Astrocyte of the hippocampus (primary cell): ENCODE measurements around the gene IGSF10.

Experiments
- DNase-seq: peaks from one replicate; pipeline ENCODE4 v3.0.0; 2011; ENCODE audit warnings: low read depth, low spot score

The IGSF10 gene

DNA sequence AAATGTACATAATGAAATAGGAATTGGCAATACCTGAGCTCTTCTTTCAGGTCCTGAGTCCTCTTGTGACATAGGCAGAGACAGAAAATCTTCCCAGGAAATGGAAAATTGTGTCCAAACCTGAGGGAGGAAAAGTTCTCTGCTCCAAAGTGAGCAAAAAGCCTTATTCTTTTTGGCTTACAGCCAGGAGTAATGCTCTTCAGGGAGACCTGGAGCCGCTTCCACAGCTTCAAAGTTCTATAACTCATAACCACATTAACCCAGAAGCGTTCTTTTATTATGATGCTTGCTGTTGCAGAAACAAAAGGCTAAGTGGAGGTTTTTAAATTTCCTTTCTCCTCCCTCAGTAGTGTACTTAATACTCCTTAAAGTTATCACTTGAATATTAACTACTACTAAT is 633 bp downstream of the IGSF10 start:
- no peak for DNase-seq

DNA sequence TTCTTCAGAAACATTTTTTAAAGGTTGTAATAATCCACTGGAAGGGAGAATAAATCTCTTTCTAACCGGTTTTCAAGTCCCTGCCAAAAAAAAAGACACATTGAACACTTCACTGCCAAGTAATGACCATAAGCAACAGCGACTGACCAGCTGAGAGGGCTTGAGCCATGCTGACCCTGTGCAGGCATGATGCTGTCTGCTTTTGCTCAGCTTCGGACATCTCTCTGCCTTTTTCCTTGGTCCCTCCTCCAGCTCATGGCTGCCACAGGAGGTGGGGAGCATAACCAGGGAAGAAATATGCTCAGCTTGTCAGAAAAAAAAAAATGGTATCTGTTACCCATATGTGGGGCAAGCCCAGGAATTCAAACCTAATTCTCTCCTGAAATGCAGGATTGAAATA is 1.5 kb downstream of the IGSF10 start:
- no peak for DNase-seq

DNA sequence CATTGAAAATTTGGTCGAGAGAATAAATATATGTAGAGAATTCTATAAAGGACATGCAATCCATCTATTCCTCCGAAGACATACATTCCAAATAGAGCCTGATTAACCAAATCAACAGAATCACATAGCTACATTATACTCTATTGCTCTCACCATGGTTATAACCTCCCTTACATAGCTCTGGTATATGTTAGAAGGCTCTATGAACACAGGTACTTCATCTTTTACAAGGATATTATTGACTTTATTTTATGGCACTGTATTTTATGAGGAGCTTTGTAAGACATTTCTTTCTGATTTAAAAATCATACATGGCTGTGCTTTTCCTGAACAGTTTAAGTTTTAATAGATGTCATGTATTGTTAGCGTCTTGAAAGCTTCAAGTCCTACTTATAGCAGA is 4.8 kb downstream of the IGSF10 start:
- DNase-seq, result no peak

DNA sequence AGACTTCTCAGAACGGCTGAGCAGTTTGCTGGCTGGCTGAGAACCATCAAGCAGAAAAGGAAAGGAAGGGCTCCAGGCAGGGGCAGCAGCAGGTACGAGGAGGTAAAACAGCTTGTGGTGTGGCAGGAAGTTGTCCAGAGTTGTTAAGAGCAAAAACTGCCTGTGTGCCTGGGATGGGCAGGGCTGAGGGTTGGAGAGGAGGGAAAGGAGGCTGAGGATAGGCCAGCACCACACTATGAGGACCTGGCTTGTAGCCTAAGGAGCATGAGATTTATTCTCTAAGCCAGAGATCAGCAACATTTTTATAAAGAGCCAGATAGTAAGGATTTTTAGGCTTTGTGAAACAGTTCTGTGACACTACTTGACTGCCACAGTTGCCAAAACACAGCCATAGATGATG is 8.0 kb downstream of the IGSF10 start:
- no peak for DNase-seq

DNA sequence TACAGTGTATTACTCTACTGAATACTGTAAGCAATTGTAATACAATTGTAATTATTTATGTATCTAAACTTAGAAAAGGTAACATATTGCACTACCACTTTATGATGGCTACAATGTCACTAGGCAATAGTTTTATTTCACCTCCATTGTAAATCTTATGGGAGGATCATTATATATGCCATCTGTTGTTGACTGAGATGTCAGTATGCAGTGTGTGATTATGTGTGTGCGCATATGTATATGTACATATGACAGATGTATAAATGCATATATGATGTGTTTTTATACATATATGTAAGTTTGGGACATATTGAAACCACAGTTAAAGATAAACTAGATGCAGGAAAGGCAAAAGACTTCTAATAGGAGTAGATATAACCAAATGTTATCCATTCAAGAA is 8.5 kb downstream of the IGSF10 start:
- DNase-seq, result no peak

DNA sequence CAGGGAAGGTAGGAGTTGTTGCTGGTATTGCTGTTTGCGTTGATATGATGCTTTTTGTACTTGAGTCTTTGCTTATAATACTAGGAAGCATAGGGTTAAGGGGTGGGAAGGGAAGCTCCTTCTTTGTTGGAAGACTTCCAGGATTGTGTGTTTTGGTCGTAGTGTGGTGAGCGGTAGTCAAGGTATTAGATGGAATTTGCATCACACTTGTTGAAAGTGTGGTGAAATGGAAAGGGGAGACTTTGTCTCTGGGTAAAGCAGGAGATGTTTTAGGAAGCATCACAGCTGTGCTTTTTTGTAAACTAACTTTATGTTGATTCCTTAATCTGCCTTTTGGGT is 14.9 kb downstream of the IGSF10 start:
- no peak for DNase-seq

DNA sequence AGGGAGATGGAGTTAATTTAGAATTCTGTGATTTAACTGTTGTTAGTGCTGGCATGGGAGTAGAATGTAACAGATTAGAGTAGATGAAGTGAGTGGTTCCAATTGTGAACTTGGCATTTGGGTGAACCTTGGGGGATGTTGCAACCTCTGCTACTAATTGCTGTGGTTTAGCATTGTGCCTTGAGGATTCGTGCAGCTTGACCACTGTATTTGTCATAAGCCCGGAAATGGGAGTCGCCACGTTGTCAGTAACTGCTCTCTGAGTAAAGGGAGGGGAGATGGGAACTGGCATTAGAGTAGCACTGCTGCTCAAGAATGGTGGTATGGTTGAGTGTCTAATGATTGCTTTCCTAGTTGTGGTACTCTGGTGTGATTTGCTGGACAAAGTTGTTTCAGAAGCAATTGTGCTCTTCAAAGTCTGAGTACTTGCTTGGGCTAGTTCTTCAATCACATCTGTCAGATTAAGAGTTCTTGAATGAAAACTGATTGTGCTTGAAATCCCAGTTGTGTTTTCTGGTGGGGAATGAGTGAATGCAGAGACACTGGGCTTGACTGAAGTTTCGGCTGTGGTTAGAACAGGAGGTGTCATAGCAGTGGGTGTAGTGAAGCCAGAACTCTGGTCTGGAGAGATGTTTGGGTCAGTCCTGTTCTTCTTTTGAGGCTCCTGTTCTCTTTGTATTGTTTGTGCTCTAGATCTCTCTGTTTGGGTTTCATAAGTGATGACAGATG is 15.4 kb downstream of the IGSF10 start:
- DNase-seq, result peak; percentile 88

DNA sequence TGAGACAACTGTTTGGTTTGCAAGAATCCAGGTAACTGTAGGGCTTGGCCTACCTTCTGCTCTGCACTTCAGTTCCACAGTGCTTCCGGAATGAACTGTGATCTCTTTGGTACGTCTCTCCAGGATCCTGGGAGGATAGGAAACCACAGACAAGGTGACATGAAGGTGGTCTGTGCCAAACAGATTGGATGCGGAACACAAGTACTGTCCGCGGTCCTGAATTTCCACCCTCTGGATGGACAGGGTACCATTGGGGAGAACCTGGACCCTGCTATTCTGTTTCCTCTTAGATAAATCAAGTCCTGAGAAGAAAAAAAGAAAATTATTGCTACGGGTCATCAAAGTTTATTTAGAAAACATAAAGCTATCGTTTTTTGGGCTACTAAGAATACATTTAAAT is 17.3 kb downstream of the IGSF10 start:
- DNase-seq, result peak; percentile 53

DNA sequence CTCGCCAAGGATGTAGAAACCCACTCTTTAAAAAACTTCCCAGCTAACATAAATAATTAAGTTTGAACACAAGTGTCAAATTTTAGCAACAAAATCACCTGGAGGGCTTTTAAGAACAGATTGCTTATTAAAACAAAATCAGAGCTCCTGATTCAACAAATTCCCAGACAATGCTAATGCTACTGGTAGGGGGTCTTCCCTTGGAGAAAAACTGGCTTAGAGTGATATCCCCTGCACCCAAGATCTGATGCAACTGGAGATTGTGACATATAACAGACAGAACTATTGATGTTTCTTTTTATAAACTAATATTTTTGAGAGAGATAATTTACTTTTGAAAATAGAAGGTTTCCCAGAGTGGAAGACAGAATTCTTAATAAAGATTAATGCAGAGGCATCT is 19.9 kb downstream of the IGSF10 start:
- DNase-seq, result no peak

DNA sequence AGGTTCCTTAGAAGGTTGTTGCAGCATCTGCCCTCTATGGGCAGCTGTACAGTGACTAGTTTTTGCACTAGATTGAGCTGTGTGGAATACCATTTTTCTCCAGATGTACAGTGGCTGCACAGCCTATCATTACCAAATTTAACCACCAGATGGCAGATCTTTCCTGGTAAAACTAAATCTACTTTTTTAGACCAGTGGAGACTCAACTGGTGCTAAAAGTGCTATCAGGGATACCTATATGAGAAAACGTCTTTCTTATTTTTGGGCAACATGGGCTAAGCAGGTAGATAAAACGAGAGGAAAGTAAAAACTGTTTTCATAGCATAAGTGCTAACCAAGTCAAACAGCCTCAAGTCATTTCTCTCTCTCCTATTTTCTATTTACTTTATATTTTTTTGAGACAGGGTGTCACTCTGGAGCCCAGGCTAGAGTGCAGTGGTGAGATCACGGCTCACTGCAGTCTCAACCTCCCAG is 21.2 kb downstream of the IGSF10 start:
- DNase-seq, result peak; percentile 82

DNA sequence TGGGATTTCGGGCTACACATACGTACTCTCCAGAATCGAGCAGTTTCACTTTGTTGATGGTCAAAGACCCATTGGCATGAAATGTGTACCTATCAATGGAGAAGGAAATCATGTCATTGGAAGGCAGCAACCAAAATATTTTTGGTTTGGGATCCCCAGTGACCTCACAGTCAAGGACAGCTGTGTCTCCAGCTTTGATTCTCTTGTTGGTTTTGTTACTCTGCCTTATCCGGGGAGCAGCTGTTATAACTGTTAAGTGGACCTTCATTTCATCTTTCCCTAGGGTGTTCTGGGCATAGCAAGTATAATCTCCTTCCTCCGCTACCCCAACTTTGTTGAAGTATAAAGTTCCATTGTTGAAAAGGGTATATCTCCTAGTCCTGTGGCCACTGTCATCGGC is 23.0 kb downstream of the IGSF10 start:
- no peak for DNase-seq

DNA sequence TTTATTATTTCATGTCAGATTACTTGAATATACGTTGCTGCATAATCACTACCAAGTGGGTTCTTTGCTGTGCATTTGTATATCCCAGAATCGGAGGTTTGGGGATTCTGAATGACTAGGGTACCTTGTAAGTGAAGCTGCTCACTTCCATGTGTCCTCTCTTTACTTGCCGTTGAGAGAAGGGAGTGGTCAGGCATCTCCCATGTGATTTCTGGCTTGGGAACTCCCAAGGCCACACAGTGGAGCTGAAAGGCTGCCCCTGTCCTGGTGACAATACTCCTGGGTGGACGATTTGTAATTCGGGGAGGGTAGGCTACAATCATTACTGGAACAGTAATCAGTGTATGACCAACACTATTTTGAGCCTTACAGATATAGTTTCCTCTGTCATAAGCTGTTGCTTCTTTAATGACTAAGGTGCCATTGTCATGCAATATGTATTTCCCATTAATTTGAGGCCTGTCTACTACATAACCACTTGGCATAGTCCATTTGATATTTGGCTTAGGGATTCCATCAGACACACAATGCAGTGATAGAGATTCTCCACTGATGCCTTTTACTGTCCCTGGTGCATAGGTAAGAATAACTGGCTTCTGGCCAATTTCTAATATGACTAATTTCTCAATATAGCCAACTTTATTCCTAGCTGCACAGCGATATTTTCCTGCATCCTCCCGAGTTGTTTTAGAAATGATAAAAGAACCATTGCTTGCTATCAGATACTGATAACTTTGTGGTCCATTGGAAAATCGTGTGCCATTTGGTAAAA is 24.0 kb downstream of the IGSF10 start:
- no peak for DNase-seq

DNA sequence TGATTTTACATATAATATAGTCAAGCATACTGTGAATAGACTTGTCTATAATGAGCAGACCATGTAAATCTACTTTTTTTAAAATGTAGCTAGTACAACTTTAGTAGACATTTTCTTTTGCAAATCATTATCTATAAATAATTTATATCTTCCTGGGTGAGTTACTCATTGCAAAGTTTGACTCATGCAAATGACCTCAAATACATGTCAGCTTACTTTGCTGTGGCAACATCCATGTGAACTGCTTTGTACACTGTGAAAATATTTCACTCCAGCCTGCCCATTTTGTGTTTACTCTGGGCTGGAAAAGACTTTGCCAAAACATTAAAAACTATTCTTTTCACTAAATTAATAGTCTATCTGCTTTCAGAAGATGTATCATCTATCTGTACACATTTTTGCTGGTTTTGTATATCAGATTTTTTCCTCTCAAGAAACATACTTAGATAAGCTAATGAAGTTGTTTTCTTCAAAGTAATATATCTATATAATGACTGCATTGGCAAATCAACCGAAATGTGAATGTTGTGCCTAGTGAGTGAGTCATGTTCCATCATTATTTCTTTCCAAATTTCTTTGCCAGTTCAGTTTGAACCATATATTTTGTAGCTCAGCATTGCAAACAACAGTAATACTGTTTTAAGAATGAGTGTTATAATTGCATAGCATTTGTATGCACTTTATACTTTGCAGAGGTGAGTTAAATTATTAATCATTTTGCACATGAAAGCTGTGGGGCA is 26.5 kb downstream of the IGSF10 start:
- peak; percentile 80 for DNase-seq

DNA sequence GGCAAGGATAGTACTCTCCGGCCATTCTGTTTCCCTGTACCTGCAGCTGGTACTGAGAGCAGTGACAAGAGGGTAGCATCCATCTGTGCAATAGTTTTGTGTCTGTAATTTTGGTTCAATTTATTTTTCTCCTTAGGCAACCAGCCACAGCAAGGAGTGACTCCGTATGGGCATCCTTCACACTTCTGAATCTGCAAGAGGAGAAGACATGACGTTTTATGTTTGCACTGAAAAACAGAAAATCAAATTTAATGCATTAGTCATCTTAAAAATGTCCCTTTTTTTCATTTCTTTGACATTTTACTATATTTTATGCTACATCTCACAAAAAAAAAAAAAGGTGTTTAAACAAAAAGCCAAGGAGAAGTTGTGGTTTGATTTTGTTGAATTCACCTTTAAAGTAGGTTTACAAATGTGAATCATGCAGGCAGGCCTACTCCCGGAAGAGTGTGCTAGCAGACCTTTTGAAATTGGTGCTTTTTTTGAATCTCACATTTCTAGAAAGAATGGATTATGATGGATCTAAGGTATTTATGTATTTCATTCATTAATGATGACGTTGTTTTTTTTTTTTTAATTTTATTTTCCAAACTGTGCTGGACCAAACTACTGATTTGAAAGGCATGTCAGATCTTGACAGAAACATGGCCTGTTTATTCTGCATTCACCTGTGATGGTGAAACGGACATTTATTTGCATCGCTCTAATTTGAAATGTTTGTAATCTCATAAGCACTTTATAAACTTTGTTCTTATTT is 28.1 kb downstream of the IGSF10 start:
- DNase-seq, result no peak

DNA sequence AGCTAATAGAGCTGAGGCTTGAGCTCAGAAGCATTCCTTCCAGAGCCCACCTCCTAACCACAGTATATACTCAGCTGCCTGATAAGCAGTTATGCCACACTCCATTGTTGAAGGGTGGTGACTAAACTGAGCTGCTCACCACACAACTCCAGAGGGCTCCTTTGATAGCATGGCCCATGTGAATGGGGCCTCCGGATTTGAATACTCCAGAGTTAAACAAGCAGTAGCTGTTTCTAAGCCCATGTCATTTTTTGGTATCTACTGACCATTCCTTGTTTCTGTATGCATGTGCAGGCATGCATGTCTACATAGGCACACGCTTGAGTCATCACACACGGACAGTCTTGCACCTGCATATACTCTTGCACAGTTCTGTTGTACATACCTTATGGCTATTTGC is 28.9 kb downstream of the IGSF10 start:
- DNase-seq, result peak; percentile 93

DNA sequence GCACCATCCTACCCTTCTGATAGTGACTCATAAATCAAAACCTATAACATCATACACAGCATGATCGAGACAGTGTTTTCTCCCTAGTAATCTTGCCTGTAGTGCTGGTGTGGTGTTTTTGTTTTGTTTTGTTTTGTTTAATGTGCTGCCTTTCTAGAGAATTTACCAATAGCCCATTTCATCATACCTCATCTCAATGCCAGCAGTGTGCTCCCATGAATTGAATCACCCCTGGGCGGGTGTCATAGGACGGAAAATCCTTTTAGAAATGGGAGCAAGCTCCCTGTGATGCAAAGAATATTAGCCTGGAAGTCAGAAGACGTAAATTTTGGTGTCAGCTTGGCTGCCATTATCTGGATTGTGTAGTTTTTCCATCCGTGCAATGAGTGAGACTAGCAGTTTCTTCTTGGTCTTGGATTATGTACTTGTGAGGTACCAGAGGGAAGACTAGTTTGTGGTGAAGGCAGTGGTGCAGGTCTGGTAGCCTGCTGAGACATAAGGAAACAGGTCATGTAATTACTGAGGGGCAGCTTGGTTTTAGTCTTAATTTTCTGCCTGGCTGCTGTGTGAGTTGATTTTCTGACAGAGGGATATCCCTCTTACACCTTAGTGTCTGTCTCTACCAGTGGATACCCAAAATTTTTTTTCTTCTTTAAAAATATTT is 29.9 kb downstream of the IGSF10 start:
- DNase-seq, result no peak

DNA sequence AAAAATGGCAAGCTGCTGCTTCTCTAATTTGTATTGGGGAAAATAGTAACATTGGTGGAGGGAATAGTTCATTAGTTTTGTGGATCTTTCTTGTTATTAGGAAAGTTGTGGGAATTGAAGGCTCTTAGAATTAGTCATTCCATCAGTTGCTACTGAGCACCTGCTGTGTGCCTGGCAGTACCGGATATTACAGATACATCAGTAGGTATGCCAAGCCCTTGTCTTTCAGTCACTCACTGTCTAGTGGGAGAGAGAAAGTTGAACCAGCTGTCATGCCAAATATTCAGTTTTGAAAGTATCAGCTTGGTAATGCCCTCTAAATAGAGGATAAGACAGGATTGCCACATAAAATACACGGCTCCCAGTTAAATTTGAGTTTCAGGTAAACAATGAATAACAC is 32.5 kb downstream of the IGSF10 start:
- no peak for DNase-seq

DNA sequence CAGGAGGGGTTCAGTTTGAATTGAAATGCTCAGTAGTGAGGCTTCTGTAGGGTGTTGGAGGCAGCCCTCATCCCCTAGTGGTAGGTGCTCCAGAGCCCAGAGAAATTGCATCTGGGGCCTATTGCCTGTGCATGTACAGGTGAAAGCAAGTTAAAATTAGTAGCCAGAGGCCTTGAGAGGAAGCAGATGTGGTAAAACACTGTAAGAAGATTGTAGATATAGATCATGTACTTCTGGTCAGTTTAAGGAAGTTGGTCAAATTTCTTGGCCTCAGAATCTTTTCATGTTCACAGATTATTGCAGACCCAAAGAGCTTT is 34.6 kb downstream of the IGSF10 start:
- no peak for DNase-seq

DNA sequence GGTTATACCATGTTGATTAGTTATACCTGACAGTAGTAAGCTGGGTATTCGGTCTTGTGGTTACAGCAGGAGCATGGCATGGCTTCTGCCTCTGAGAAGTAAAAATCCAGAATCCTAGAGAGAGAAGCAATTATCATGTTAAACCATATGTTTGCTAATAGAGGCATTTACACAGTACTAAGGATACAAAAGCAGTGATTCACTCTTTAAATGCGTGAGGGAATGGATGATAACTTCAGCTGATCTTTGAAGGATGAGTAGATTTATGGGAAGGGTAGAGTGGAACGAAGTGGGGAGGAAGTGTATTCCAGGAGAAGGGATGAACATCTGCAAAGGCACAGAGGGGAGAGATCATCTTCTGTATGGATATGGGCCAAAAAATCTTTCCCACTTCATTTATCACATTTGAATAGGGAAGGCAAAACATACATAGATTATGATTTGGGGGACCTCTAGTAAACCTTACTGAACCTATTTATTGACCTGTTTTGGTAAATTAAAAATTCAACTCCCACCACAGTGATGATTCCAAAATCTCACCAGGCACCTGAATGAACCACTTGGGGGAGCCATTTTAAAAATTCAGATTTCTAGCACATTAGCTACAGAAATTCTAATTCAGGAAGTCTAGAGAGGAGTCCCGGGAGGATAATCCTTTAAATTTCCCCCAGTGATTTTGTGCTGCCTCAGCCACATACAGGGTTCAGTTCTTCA is 35.1 kb downstream of the IGSF10 start:
- DNase-seq, result peak; percentile 21

DNA sequence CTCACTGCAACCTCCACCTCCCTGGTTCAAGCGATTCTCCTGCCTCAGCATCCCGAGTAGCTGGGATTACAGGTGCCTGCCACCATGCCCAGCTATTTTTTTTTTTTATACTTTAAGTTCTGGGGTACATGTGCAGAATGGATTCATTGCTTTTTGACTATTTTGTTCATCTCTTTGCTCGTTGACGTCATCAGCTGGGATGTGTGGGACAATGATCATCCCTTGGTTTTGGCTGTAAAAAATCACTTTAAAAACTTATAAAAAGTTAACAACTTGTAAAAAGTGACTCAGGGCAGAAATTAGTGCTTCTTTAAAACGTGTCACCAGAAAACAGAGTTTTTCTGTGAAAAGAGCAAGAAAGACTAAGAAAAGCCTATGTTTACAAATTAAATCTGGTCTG is 37.8 kb downstream of the IGSF10 start:
- DNase-seq, result no peak

DNA sequence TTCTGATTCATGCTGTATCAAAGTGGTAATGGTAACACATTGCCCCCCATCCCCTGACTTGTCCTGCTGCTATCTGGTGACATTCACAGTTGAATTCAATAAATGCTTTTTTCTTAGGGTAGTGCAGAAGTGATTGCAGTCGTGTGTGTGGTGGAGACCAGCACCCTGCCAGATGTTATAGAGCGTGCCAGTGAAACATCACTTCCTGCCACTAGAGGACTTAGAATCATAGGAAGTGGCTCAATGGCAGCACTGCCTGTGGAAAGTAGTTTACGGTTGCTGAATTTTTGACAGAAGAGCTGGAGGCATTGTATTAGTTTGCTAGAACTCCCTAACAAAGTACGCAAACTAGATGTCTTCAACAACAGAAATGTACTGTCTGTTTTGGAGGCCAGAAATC is 38.9 kb downstream of the IGSF10 start:
- DNase-seq, result no peak
